Adrenal gland (tissue), 12 donors: ENCODE results near the gene ISLR. TPM values are rescaled to one million over a fixed set of nuclear protein-coding genes. Genes with fewer than 3 reads are reported as not detected.

Experiments
- DNase-seq, 7 donors: peaks; one replicate each; pipeline ENCODE4 v3.0.0-alpha.2; 2019 to 2020
- H3K27ac ChIP-seq, 5 donors: fragments of 200-600 bp; sonication (generic) in 4 of 5; 1 replicate in 3 of 5; 2 replicates in 2 of 5; pipeline versions ENCODE4 v1.5.1 to v1.8.0; 2016 to 2020; ENCODE audit warnings: mild to moderate bottlenecking in 1 of 5
- H3K27me3 ChIP-seq: fragments of 200-600 bp; 2 replicates; pipeline ENCODE4 v1.8.0; 2021
- H3K36me3 ChIP-seq, 2 donors: fragments of 200-600 bp; replicated peaks in 1 of 2; 1 replicate in 1 of 2; 2 replicates in 1 of 2; pipeline versions ENCODE4 v1.5.1 to v1.8.0; 2018 to 2022
- H3K4me1 ChIP-seq, 2 donors: fragments of 200-600 bp; replicated peaks in 1 of 2; 1 replicate in 1 of 2; 2 replicates in 1 of 2; pipeline versions ENCODE4 v1.5.1 to v1.8.0; 2018 to 2021
- H3K4me3 ChIP-seq, 4 donors: fragments of 200-600 bp; sonication (generic) in 3 of 4; one replicate each; pipeline ENCODE4 v1.5.1; 2016 to 2018
- H3K9me3 ChIP-seq, 3 donors: fragments of 200-600 bp; sonication (generic) in 1 of 3; replicated peaks in 1 of 3; 1 replicate in 2 of 3; 2 replicates in 1 of 3; pipeline versions ENCODE4 v1.5.1 to v1.8.0; 2016 to 2021
- CTCF ChIP-seq, 6 experiments: fragments of 450-650 bp in 4 of 6; fragments of 200-600 bp in 2 of 6; sonication (generic) in 1 of 6; IDR thresholded peaks; 1 replicate in 5 of 6; 2 replicates in 1 of 6; pipeline versions ENCODE4 v1.5.1 to v1.8.0; 2016 to 2021; ENCODE audit warnings: antibody characterized with exemption in 6 of 6, mild to moderate bottlenecking in 2 of 6, moderate library complexity in 1 of 6
- POLR2A ChIP-seq, 2 donors: fragments of 450-650 bp; IDR thresholded peaks; one replicate each; pipeline ENCODE4 v1.6.1; 2017; ENCODE audit warnings: antibody characterized with exemption in 2 of 2, mild to moderate bottlenecking in 2 of 2, moderate library complexity in 1 of 2
- WGBS, 4 donors: extraction: QIAGEN DNeasy Blood & Tissue Kit in 2 of 4; methylation state at CpG; one replicate each; pipeline versions ENCODE4 v1.1.5 to v1.1.7; 2013 to 2017; 5-methylcytosine and 5-hydroxymethylcytosine counted together
- intact Hi-C, 2 donors: fragments of 100-400 bp; cut with DNase I; formaldehyde crosslinking; loops; one replicate each; pipeline versions ENCODE4 v1.14.1 to v1.15.0; 2022 to 2023
- polyA plus RNA-seq, 3 donors: library from polyadenylated mRNA; stranded (reverse); fragments of 200-250 nt in 2 of 3; fragments of 350-450 nt in 1 of 3; fragmentation: Illumina TruSeq in 1 of 3; extraction: RNeasy Lipid Tissue Mini Kit (QIAGEN cat#74804) in 1 of 3; gene quantifications; one replicate each; pipeline ENCODE4 v1.2.3, GENCODE V29; 2013 to 2014
- total RNA-seq, 9 donors: library from RNA; depleted of rRNA in 4 of 9; stranded (reverse); fragments of >200 nt in 4 of 9; fragments of 120-200 nt in 1 of 9; fragmentation: NEBNext Ultra II Directional in 1 of 9; extraction: Animal tissue kit (Norgen Biotek cat#: 25700) in 1 of 9; gene quantifications; one replicate each; pipeline versions ENCODE4 v1.1.0 to v1.2.4, GENCODE V29; 2013 to 2023
- donor health status: healthy with polysubstance abuse.
- donor health status: Bipolar disorder and iron deficiency.
- donor health status: DM: yes; HTN: yes; CAD: no.
- donor health status: DM: no; HTN: no; CAD: no.
- donor health status: DM: no; HTN: no; CAD: no.
- donor health status: DM: yes; HTN: yes; CAD: no.

Gene ISLR
- total and polyA plus RNA-seq, 12 donors = 6.1 to 63.4 (median 22.9) TPM

- DNase-seq = no peak
- TF ChIP-seq CTCF (IDR thresholded peaks at IDR 0.05) = no peak
- TF ChIP-seq POLR2A (IDR thresholded peaks at IDR 0.05) = no peak
- Histone ChIP-seq H3K27ac (no peak overlapping the region), H3K9me3 (no peaks in the 10 kb centered on the region), H3K4me1 (peaks cover 7 to 25% of the 10 kb centered on the region in 2 donors), H3K27me3 (peaks cover 77% of the 10 kb centered on the region), H3K4me3 (no peak overlapping the region), H3K36me3 (no peaks in the 10 kb centered on the region)
- intact Hi-C loops = loop anchor here in 1 of 2 donors (10.0 kb wide), 1 partner anchor 77 kb away; no protein-coding TSS in a partner anchor
- 32 to 42% (median 35%) methylated on average over 15 to 20 of the region's 20 CpGs for WGBS, 4 donors
These were observed 41.7 kb upstream of the ISLR start for GRCh38 chr15:74131628-74132413.

- Histone ChIP-seq H3K36me3 (no peaks in the 10 kb centered on the region), H3K27me3 (peaks cover 81% of the 10 kb centered on the region), H3K4me1 (peaks cover 10 to 24% of the 10 kb centered on the region in 2 donors), H3K4me3 (no peak overlapping the region), H3K27ac (no peak overlapping the region), H3K9me3 (no peaks in the 10 kb centered on the region)
- intact Hi-C loops = loop anchor here in 1 of 2 donors (10.0 kb wide), 1 partner anchor 78 kb away; no protein-coding TSS in a partner anchor
- 21 to 38% (median 29%) methylated on average over 33 to 90 of the region's 90 CpGs for WGBS, 4 donors
- no peak for TF ChIP-seq CTCF (IDR thresholded peaks at IDR 0.05)
- TF ChIP-seq POLR2A (IDR thresholded peaks at IDR 0.05) = no peak
- DNase-seq = no peak
These were observed 40.5 kb upstream of the ISLR start for GRCh38 chr15:74132681-74133651.

- Histone ChIP-seq H3K4me1 (peaks cover 10 to 17% of the 10 kb centered on the region in 2 donors), H3K27ac (no peak overlapping the region), H3K27me3 (peaks cover 78% of the 10 kb centered on the region), H3K36me3 (no peaks in the 10 kb centered on the region), H3K9me3 (no peaks in the 10 kb centered on the region), H3K4me3 (no peak overlapping the region)
- intact Hi-C loops = loop anchor here in 1 of 2 donors (10.0 kb wide), 1 partner anchor 79 kb away; no protein-coding TSS in a partner anchor
- TF ChIP-seq POLR2A (IDR thresholded peaks at IDR 0.05) (no peak), CTCF (IDR thresholded peaks at IDR 0.05) (no peak)
- DNase-seq = no peak
- 11 to 32% (median 24%) methylated on average over 18 to 71 of the region's 71 CpGs for WGBS, 4 donors
These were observed 39.7 kb upstream of the ISLR start for GRCh38 chr15:74133694-74134386.
